SK-N-SH (cell line): ENCODE measurements around the gene INTS3. TPM values are rescaled to one million over a fixed set of nuclear protein-coding genes. Genes with fewer than 3 reads are reported as not detected.

Experiments used
- CTCF ChIA-PET: fragments of 300-600, 350-600 bp; formaldehyde crosslinking; extraction: SDS; loops from one replicate; lab custom pipeline; 2021; lab: Yijun Ruan, JAX
- POLR2A ChIA-PET: fragments of 350-600 bp; sonication (Branson Sonifier 250); formaldehyde crosslinking; extraction: SDS; loops from one replicate; lab custom pipeline; 2020; ENCODE audit warnings: antibody characterized with exemption, inconsistent platforms; lab: Yijun Ruan, JAX
- DNase-seq: peaks from one replicate; pipeline ENCODE4 v3.0.0; 2012
- H2AFZ ChIP-seq: fragments of 200-600 bp; sonication (generic); 2 replicates; pipeline ENCODE4 v1.8.1; 2016; ENCODE audit warnings: antibody characterized with exemption, mild to moderate bottlenecking, low read depth
- H3F3A ChIP-seq: fragments of 200-600 bp; sonication (generic); replicated peaks from 2 replicates; pipeline ENCODE3; 2016; ENCODE audit warnings: antibody characterized with exemption, mild to moderate bottlenecking; ENCODE audit not compliant: insufficient read depth
- H3K27ac ChIP-seq, 2 experiments: fragments of 200-500 bp in 1 of 2; fragments of 200-600 bp in 1 of 2; sonication (Bioruptor generic) in 1 of 2; sonication (generic), shearing (Covaris generic) in 1 of 2; 2 replicates each; pipeline versions ENCODE4 v1.5.1 to v1.6.1; 2014 to 2016; ENCODE audit warnings: low read depth in 2 of 2, inconsistent platforms in 1 of 2, low read length in 1 of 2, mild to moderate bottlenecking in 1 of 2, mixed read lengths in 1 of 2
- H3K27me3 ChIP-seq: fragments of 200-600 bp; sonication (generic), shearing (Covaris generic); 2 replicates; pipeline ENCODE4 v1.6.1; 2016; ENCODE audit warnings: mixed run types; ENCODE audit not compliant: insufficient read depth
- H3K36me3 ChIP-seq, 2 experiments: fragments of 200-500 bp in 1 of 2; fragments of 200-600 bp in 1 of 2; sonication (Bioruptor generic) in 1 of 2; sonication (generic) in 1 of 2; replicated peaks in 1 of 2; 2 replicates each; pipeline versions ENCODE3 to v1.5.1; 2014 to 2016; ENCODE audit warnings: low read length in 1 of 2, mild to moderate bottlenecking in 1 of 2; ENCODE audit not compliant: insufficient read depth in 2 of 2, control insufficient read depth in 1 of 2
- H3K4me1 ChIP-seq, 2 experiments: fragments of 200-500 bp in 1 of 2; fragments of 200-600 bp in 1 of 2; sonication (Bioruptor generic) in 1 of 2; sonication (generic), shearing (Covaris generic) in 1 of 2; 2 replicates each; pipeline versions ENCODE4 v1.5.1 to v1.6.1; 2014 to 2016; ENCODE audit warnings: low read depth in 1 of 2, low read length in 1 of 2, mixed run types in 1 of 2; ENCODE audit not compliant: insufficient read depth in 2 of 2, control insufficient read depth in 1 of 2
- H3K4me2 ChIP-seq: fragments of 200-600 bp; sonication (generic), shearing (Covaris generic); 2 replicates; pipeline ENCODE4 v1.6.1; 2017; ENCODE audit warnings: mixed run types
- H3K4me3 ChIP-seq, 2 experiments: fragments of 200-500 bp in 1 of 2; fragments of 200-600 bp in 1 of 2; sonication (Bioruptor generic) in 1 of 2; sonication (generic), shearing (Covaris generic) in 1 of 2; 2 replicates each; pipeline versions ENCODE4 v1.5.1 to v1.8.1; 2014 to 2016; ENCODE audit warnings: low read depth in 2 of 2, inconsistent platforms in 1 of 2, low read length in 1 of 2, mild to moderate bottlenecking in 1 of 2, mixed read lengths in 1 of 2, moderate library complexity in 1 of 2
- H3K79me2 ChIP-seq: fragments of 200-600 bp; sonication (generic); 2 replicates; pipeline ENCODE4 v1.8.1; 2017; ENCODE audit warnings: mild to moderate bottlenecking; ENCODE audit not compliant: insufficient read depth
- H3K9ac ChIP-seq: fragments of 200-600 bp; sonication (generic); 2 replicates; pipeline ENCODE4 v1.6.1; 2017; ENCODE audit warnings: mixed run types
- H3K9me2 ChIP-seq: fragments of 200-600 bp; sonication (generic); 2 replicates; pipeline ENCODE4 v1.6.1; 2017; ENCODE audit warnings: mixed run types
- H3K9me3 ChIP-seq: fragments of 200-600 bp; sonication (generic); 2 replicates; pipeline ENCODE4 v1.6.1; 2017; ENCODE audit warnings: mixed run types, mild to moderate bottlenecking, moderate library complexity
- H4K20me1 ChIP-seq: fragments of 200-600 bp; sonication (generic); 2 replicates; pipeline ENCODE4 v1.6.1; 2017; ENCODE audit warnings: mild to moderate bottlenecking, mixed run types; ENCODE audit not compliant: insufficient read depth
- CHD2 ChIP-seq: fragments of 150-350 bp; IDR thresholded peaks from 2 replicates; pipeline ENCODE4 v1.6.1; 2018; ENCODE audit warnings: low read length; ENCODE audit not compliant: partially characterized antibody
- EP300 ChIP-seq, 2 experiments: IDR thresholded peaks; 2 replicates each; pipeline versions ENCODE4 v1.4.0 to v1.6.1; 2012; ENCODE audit warnings: borderline replicate concordance in 1 of 2, low read depth in 1 of 2, low read length in 1 of 2
- EZH2phosphoT487 ChIP-seq: fragments of 200-600 bp; sonication (generic); IDR thresholded peaks from 2 replicates; pipeline ENCODE4 v1.6.1; 2017; ENCODE audit warnings: low read depth, mixed run types, mild to moderate bottlenecking, antibody characterized with exemption, moderate library complexity, borderline replicate concordance
- FOSL2 ChIP-seq: IDR thresholded peaks from 2 replicates; pipeline ENCODE4 v1.4.0; 2012; ENCODE audit warnings: low read depth, mild to moderate bottlenecking, moderate library complexity, borderline replicate concordance
- FOXM1 ChIP-seq: IDR thresholded peaks from 2 replicates; pipeline ENCODE4 v1.4.0; 2012; ENCODE audit warnings: low read depth, mild to moderate bottlenecking
- GABPA ChIP-seq: IDR thresholded peaks from 2 replicates; pipeline ENCODE4 v1.4.0; 2012; ENCODE audit warnings: low read depth, mild to moderate bottlenecking
- GATA2 ChIP-seq: sonication (generic); formaldehyde crosslinking; IDR thresholded peaks from 2 replicates; pipeline ENCODE4 v1.5.0; 2020; ENCODE audit warnings: mild to moderate bottlenecking, missing genetic modification reagents
- JUND ChIP-seq: IDR thresholded peaks from 2 replicates; pipeline ENCODE4 v1.4.0; 2012
- MEF2A ChIP-seq: IDR thresholded peaks from 2 replicates; pipeline ENCODE4 v1.4.0; 2012; ENCODE audit warnings: low read depth, borderline replicate concordance
- NFIC ChIP-seq: IDR thresholded peaks from 2 replicates; pipeline ENCODE4 v1.4.0; 2012; ENCODE audit warnings: borderline replicate concordance
- POLR2AphosphoS5 ChIP-seq: IDR thresholded peaks from 2 replicates; pipeline ENCODE4 v1.6.1; 2012; ENCODE audit warnings: low read depth, low read length
- RCOR1 ChIP-seq: fragments of 150-350 bp; IDR thresholded peaks from 2 replicates; pipeline ENCODE4 v1.6.1; 2017; ENCODE audit warnings: antibody characterized with exemption, low read length
- REST ChIP-seq: IDR thresholded peaks from 2 replicates; pipeline ENCODE4 v1.6.1; 2012; ENCODE audit warnings: mild to moderate bottlenecking, low read depth, low read length, moderate library complexity
- RFX5 ChIP-seq: IDR thresholded peaks from 2 replicates; pipeline ENCODE4 v1.6.1; 2012; ENCODE audit warnings: mild to moderate bottlenecking, improper control_type of control experiment, low read length
- RXRA ChIP-seq: IDR thresholded peaks from 2 replicates; pipeline ENCODE4 v1.4.0; 2012; ENCODE audit warnings: low read depth, mild to moderate bottlenecking, borderline replicate concordance
- SMC3 ChIP-seq: IDR thresholded peaks from 2 replicates; pipeline ENCODE4 v1.6.1; 2012; ENCODE audit warnings: low read depth, low read length, improper control_type of control experiment
- USF1 ChIP-seq: IDR thresholded peaks from 2 replicates; pipeline ENCODE4 v1.4.0; 2012; ENCODE audit warnings: low read depth, borderline replicate concordance
- ZBTB33 ChIP-seq: IDR thresholded peaks from 2 replicates; pipeline ENCODE4 v1.4.0; 2012; ENCODE audit warnings: low read depth, borderline replicate concordance
- WGBS: methylation state at CpG from one replicate; pipeline ENCODE4 v1.1.6; 2017; ENCODE audit warnings: low lambda C conversion rate; 5-methylcytosine and 5-hydroxymethylcytosine counted together
- polyA plus RNA-seq, 3 experiments: library from polyadenylated mRNA; depleted of rRNA; stranded (reverse); fragments of >200 nt; gene quantifications; 2 replicates each; pipeline ENCODE4 v1.2.3, GENCODE V29; 2012
- TF ChIP-seq, protein P1 (sequence below): fragments of 150-350 bp; IDR thresholded peaks from 2 replicates; pipeline ENCODE4 v1.6.1; 2017; ENCODE audit warnings: antibody characterized with exemption, low read length, low read depth, borderline replicate concordance

The INTS3 gene
- polyA plus RNA-seq, 1 of the 3 experiments (the other 2 are of a cell fraction) = 64.3 TPM

- Histone ChIP-seq H3K4me1 (peaks cover 0 to 15% of the 10 kb centered on the region in 2 experiments; a peak in 1 of 4 replicates), H3F3A (peaks cover 3% of the 10 kb centered on the region), H3K79me2 (no peaks in the 10 kb centered on the region), H3K36me3 (no peaks in the 10 kb centered on the region), H3K9me2 (no peaks in the 10 kb centered on the region), H3K9ac (no peak overlapping the region), H4K20me1 (no peaks in the 10 kb centered on the region), H3K27me3 (peaks cover 30% of the 10 kb centered on the region), H3K9me3 (no peaks in the 10 kb centered on the region), H3K4me3 (no peak overlapping the region), H2AFZ (no peak overlapping the region), H3K4me2 (no peak overlapping the region), H3K27ac (no peak overlapping the region)
- POLR2A ChIA-PET = no interaction called here
- CTCF ChIA-PET = interaction anchor here (1.0 to 6.2 kb wide), 10 partner anchors 8 to 108 kb away, joined by 3 to 156 read pairs (median 10); partner anchors contain the start of gene SLC27A3
- 86% methylated on average over 10 of the region's 10 CpGs for WGBS
- TF ChIP-seq EP300 (IDR thresholded peaks at IDR 0.05; ENCODE audit: borderline replicate concordance in 1 of 2, low read depth in 1 of 2, low read length in 1 of 2) = no peak
- TF ChIP-seq EZH2phosphoT487 = no peak
- TF ChIP-seq FOXM1 = no peak
- no peak for TF ChIP-seq JUND
- no peak for TF ChIP-seq SMC3
- no peak for TF ChIP-seq MEF2A
- no peak for TF ChIP-seq USF1
- no peak for TF ChIP-seq GATA2 (CRISPR knock-in tag)
- TF ChIP-seq FOSL2 = no peak
- no peak for TF ChIP-seq CHD2
- TF ChIP-seq, protein P1, sequence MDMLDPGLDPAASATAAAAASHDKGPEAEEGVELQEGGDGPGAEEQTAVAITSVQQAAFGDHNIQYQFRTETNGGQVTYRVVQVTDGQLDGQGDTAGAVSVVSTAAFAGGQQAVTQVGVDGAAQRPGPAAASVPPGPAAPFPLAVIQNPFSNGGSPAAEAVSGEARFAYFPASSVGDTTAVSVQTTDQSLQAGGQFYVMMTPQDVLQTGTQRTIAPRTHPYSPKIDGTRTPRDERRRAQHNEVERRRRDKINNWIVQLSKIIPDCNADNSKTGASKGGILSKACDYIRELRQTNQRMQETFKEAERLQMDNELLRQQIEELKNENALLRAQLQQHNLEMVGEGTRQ = no peak
- TF ChIP-seq ZBTB33 = no peak
- TF ChIP-seq REST = no peak
- TF ChIP-seq RCOR1 = no peak
- no peak for TF ChIP-seq RFX5
- no peak for TF ChIP-seq NFIC
- no peak for TF ChIP-seq GABPA
- no peak for TF ChIP-seq RXRA
- TF ChIP-seq POLR2AphosphoS5 = no peak
- DNase-seq = no peak
Observed at GRCh38 chr1:153680120-153680403, 47.8 kb upstream of the INTS3 start.
